Karpas-422 (cell line): ENCODE measurements around the gene ARID5A. TPM values are rescaled to one million over a fixed set of nuclear protein-coding genes. Genes with fewer than 3 reads are reported as not detected.
"Not testable (repeated sequence)": the region's sequence is repeated elsewhere in the genome, so short reads cannot be mapped to it uniquely, and the experiment has no call there.

ENCODE experiments used
- DNase-seq: peaks from one replicate; pipeline ENCODE4 v3.0.0-alpha.2; 2015
- H2AFZ ChIP-seq: fragments of 200-600 bp; sonication (generic); 2 replicates; pipeline ENCODE4 v1.6.1; 2014; ENCODE audit warnings: antibody characterized with exemption, low read length, mixed read lengths
- H3K27ac ChIP-seq: fragments of 200-600 bp; sonication (generic); 2 replicates; pipeline ENCODE4 v1.5.1; 2014; ENCODE audit warnings: mild to moderate bottlenecking, low read length, moderate library complexity
- H3K27me3 ChIP-seq: fragments of 200-600 bp; sonication (generic); 2 replicates; pipeline ENCODE4 v1.6.1; 2014; ENCODE audit warnings: low read length, mixed read lengths
- H3K36me3 ChIP-seq: fragments of 200-600 bp; sonication (generic); 2 replicates; pipeline ENCODE4 v1.6.1; 2014; ENCODE audit warnings: low read length, mixed read lengths; ENCODE audit not compliant: insufficient read depth
- H3K4me1 ChIP-seq: fragments of 200-600 bp; sonication (generic); 2 replicates; pipeline ENCODE4 v1.6.1; 2014; ENCODE audit warnings: mild to moderate bottlenecking, low read length, mixed read lengths
- H3K4me2 ChIP-seq: fragments of 200-600 bp; sonication (generic); 2 replicates; pipeline ENCODE4 v1.6.1; 2014; ENCODE audit warnings: low read length, low read depth, mild to moderate bottlenecking; ENCODE audit not compliant: poor library complexity, severe bottlenecking
- H3K4me3 ChIP-seq: fragments of 200-600 bp; sonication (generic); 2 replicates; pipeline ENCODE4 v1.5.1; 2014; ENCODE audit warnings: mild to moderate bottlenecking, antibody characterized with exemption, low read length, mixed read lengths
- H3K79me2 ChIP-seq: fragments of 200-600 bp; sonication (generic); 2 replicates; pipeline ENCODE4 v1.6.1; 2014; ENCODE audit warnings: mild to moderate bottlenecking, low read length, mixed read lengths
- H3K9ac ChIP-seq: fragments of 200-600 bp; sonication (generic); 2 replicates; pipeline ENCODE4 v1.6.0; 2014; ENCODE audit warnings: low read length
- H3K9me2 ChIP-seq: fragments of 200-600 bp; sonication (generic), shearing (Covaris generic); replicated peaks from 2 replicates; pipeline ENCODE4 v1.6.0; 2014; ENCODE audit warnings: mild to moderate bottlenecking, low read length, moderate library complexity; ENCODE audit not compliant: insufficient read depth
- H3K9me3 ChIP-seq: fragments of 300-700, 200-600 bp; sonication (generic); 2 replicates; pipeline ENCODE4 v1.6.1; 2014; ENCODE audit warnings: low read length, mixed read lengths
- H4K20me1 ChIP-seq: fragments of 200-600 bp; sonication (generic); 2 replicates; pipeline ENCODE4 v1.6.1; 2014; ENCODE audit warnings: mild to moderate bottlenecking, antibody characterized with exemption, low read length, low read depth; ENCODE audit not compliant: insufficient read depth
- total RNA-seq: library from RNA; depleted of rRNA; stranded (reverse); fragments of >200 nt; shearing (Covaris generic); gene quantifications from 2 replicates; pipeline ENCODE4 v1.2.3, GENCODE V29; 2014; ENCODE audit warnings: low replicate concordance

Gene ARID5A
- total RNA-seq, 1 experiment from 2014 or later, result 1.8 TPM

GRCh38 chr2:96557421-96557820 is 20.9 kb downstream of the ARID5A start:
- not testable (repeated sequence) for H3K4me2 ChIP-seq, H3K4me1 ChIP-seq, H2AFZ ChIP-seq

DNA sequence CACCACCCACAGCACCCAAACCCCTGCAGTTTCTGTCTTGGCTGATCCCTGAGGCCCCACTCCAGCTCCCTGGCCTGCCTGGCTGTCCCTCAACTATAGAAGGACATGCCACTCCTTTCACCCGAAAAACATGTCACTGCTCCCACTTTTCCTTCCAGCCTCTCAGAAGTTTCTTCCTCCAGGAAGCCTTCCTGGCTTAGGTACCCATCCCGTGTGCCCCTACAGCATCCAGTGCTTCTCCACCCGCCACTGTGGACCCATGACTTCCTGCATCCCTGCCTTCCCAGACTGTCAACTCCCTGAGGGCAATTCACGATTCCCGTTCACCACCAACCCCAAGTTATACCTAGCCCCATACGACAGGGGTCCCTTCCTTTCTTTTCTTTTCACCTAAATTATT is 21.5 kb downstream of the ARID5A start:
- H3K9me3 ChIP-seq, result no peaks in the 10 kb centered on the region
- no peak overlapping the region for H3K9ac ChIP-seq
- no peaks in the 10 kb centered on the region for H3K27me3 ChIP-seq
- no peak overlapping the region for H2AFZ ChIP-seq
- H3K4me3 ChIP-seq, result no peak overlapping the region
- no peaks in the 10 kb centered on the region for H3K9me2 ChIP-seq
- H3K36me3 ChIP-seq, result no peaks in the 10 kb centered on the region
- no peak overlapping the region for H3K4me2 ChIP-seq
- no peak overlapping the region for H3K27ac ChIP-seq
- no peak for DNase-seq
- H3K4me1 ChIP-seq, result peaks cover 7% of the 10 kb centered on the region
- H3K79me2 ChIP-seq, result no peaks in the 10 kb centered on the region
- no peaks in the 10 kb centered on the region for H4K20me1 ChIP-seq

More at GRCh38 chr2:96557421-96557820, 20.9 kb downstream of the ARID5A start:
- not testable (repeated sequence) for H3K9ac ChIP-seq, H3K9me3 ChIP-seq, H3K27me3 ChIP-seq, H3K36me3 ChIP-seq, H4K20me1 ChIP-seq, H3K9me2 ChIP-seq, DNase-seq, H3K4me3 ChIP-seq, H3K27ac ChIP-seq, H3K79me2 ChIP-seq

DNA sequence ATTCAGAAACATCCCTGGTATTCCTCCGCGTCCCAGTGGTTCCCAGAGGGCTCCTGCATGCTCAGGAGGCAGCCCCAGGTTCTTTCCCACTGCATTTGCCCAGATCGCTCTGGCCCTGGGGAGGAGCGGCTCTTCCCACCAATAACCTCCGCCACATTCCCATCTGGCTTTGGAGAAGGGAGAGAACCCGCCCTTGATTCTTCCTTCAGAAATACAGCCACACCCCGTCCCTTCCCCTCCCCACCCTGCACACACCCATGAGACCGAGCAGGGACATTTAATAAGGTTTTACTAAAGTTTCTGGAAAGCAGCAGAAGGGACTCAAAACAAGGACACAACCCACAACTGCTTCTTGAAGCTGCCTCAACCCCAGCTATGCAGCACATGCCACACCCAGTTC is 21.9 kb downstream of the ARID5A start:
- Histone ChIP-seq H3K9ac (no peak overlapping the region), H3K4me3 (no peak overlapping the region), H3K36me3 (no peaks in the 10 kb centered on the region), H3K4me2 (no peak overlapping the region), H3K9me2 (no peaks in the 10 kb centered on the region), H3K4me1 (peaks cover 7% of the 10 kb centered on the region), H3K27ac (no peak overlapping the region), H3K79me2 (no peaks in the 10 kb centered on the region), H4K20me1 (no peaks in the 10 kb centered on the region), H2AFZ (no peak overlapping the region), H3K9me3 (no peaks in the 10 kb centered on the region), H3K27me3 (no peaks in the 10 kb centered on the region)
- no peak for DNase-seq

DNA sequence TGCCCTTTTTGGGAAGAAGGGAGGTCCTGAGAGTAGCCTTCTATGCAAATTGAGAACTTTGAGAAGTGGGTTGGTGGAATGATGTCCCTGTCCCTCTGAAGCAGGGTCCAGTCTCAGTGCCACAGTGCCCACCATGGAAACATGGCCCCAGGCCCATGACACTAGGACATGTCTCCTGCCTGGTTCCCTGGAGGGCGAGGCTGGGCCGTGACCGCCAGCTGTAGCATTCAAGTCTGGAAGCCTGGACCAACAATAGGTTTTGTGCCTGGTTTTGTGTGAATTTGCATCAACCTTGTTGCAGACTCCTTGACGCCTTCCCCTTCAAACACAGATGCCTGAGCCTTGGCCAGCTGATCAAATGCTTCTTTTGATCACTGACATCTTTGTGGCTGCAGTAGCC is 27.5 kb downstream of the ARID5A start:
- Histone ChIP-seq H3K9me2 (no peaks in the 10 kb centered on the region), H3K9ac (no peak overlapping the region), H3K4me1 (no peaks in the 10 kb centered on the region), H3K27me3 (no peaks in the 10 kb centered on the region), H3K4me3 (no peak overlapping the region), H3K4me2 (no peak overlapping the region), H4K20me1 (no peaks in the 10 kb centered on the region), H3K36me3 (no peaks in the 10 kb centered on the region), H3K27ac (no peak overlapping the region), H3K79me2 (no peaks in the 10 kb centered on the region), H3K9me3 (no peaks in the 10 kb centered on the region), H2AFZ (no peak overlapping the region)
- no peak for DNase-seq

GRCh38 chr2:96564563-96564962 is 28.0 kb downstream of the ARID5A start:
- Histone ChIP-seq H3K4me2 (no peak overlapping the region), H3K36me3 (no peaks in the 10 kb centered on the region), H3K9me3 (no peaks in the 10 kb centered on the region), H3K9me2 (no peaks in the 10 kb centered on the region), H3K9ac (no peak overlapping the region), H3K4me1 (no peaks in the 10 kb centered on the region), H2AFZ (no peak overlapping the region), H3K4me3 (no peak overlapping the region), H4K20me1 (no peaks in the 10 kb centered on the region), H3K79me2 (no peaks in the 10 kb centered on the region), H3K27ac (no peak overlapping the region), H3K27me3 (no peaks in the 10 kb centered on the region)
- no peak for DNase-seq

GRCh38 chr2:96565111-96565510 is 28.6 kb downstream of the ARID5A start:
- Histone ChIP-seq H3K4me1 (no peaks in the 10 kb centered on the region), H3K27ac (no peak overlapping the region), H3K36me3 (no peaks in the 10 kb centered on the region)

GRCh38 chr2:96568094-96568493 is 31.5 kb downstream of the ARID5A start:
- no peak overlapping the region for H3K9ac ChIP-seq
- no peak overlapping the region for H3K4me2 ChIP-seq
- no peaks in the 10 kb centered on the region for H3K9me2 ChIP-seq
- no peaks in the 10 kb centered on the region for H3K79me2 ChIP-seq
- H2AFZ ChIP-seq, result no peak overlapping the region
- H4K20me1 ChIP-seq, result no peaks in the 10 kb centered on the region
- no peaks in the 10 kb centered on the region for H3K4me1 ChIP-seq
- H3K36me3 ChIP-seq, result no peaks in the 10 kb centered on the region
- no peak for DNase-seq
- no peaks in the 10 kb centered on the region for H3K9me3 ChIP-seq
- no peak overlapping the region for H3K27ac ChIP-seq
- H3K4me3 ChIP-seq, result no peak overlapping the region
- H3K27me3 ChIP-seq, result no peaks in the 10 kb centered on the region

More at GRCh38 chr2:96565111-96565510, 28.6 kb downstream of the ARID5A start:
- Histone ChIP-seq H3K9me2 (no peaks in the 10 kb centered on the region), H3K27me3 (no peaks in the 10 kb centered on the region), H3K4me2 (no peak overlapping the region), H3K9me3 (no peaks in the 10 kb centered on the region), H2AFZ (no peak overlapping the region), H3K4me3 (no peak overlapping the region), H4K20me1 (no peaks in the 10 kb centered on the region), H3K9ac (no peak overlapping the region), H3K79me2 (no peaks in the 10 kb centered on the region)
- no peak for DNase-seq

GRCh38 chr2:96574364-96574763 is 37.8 kb downstream of the ARID5A start:
- H3K36me3 ChIP-seq, result no peaks in the 10 kb centered on the region
- no peaks in the 10 kb centered on the region for H3K27me3 ChIP-seq
- DNase-seq, result no peak
- no peak overlapping the region for H2AFZ ChIP-seq
- no peak overlapping the region for H3K4me2 ChIP-seq
- no peak overlapping the region for H3K9ac ChIP-seq
- no peaks in the 10 kb centered on the region for H3K79me2 ChIP-seq
- H3K4me1 ChIP-seq, result no peaks in the 10 kb centered on the region
- no peaks in the 10 kb centered on the region for H3K9me3 ChIP-seq
- H4K20me1 ChIP-seq, result no peaks in the 10 kb centered on the region
- H3K27ac ChIP-seq, result no peak overlapping the region
- H3K4me3 ChIP-seq, result no peak overlapping the region
- H3K9me2 ChIP-seq, result no peaks in the 10 kb centered on the region
